LNCaP clone FGC (cell line): ENCODE measurements around the gene AP1M1.

ENCODE experiments used
- DNase-seq: peaks from one replicate; pipeline ENCODE4 v3.0.0-alpha.2; 2011; ENCODE audit warnings: low read depth
- H3K4me3 ChIP-seq: 2 replicates; pipeline ENCODE4 v1.5.1; 2011; ENCODE audit warnings: mild to moderate bottlenecking, low read depth, low read length, control low read depth
- TF ChIP-seq, protein P1 (sequence below): IDR thresholded peaks from 2 replicates; pipeline ENCODE4 v1.5.1; 2012; ENCODE audit warnings: mild to moderate bottlenecking; ENCODE audit not compliant: control insufficient read depth, insufficient read depth; ENCODE audit errors: extremely low read depth

AP1M1 gene

DNA sequence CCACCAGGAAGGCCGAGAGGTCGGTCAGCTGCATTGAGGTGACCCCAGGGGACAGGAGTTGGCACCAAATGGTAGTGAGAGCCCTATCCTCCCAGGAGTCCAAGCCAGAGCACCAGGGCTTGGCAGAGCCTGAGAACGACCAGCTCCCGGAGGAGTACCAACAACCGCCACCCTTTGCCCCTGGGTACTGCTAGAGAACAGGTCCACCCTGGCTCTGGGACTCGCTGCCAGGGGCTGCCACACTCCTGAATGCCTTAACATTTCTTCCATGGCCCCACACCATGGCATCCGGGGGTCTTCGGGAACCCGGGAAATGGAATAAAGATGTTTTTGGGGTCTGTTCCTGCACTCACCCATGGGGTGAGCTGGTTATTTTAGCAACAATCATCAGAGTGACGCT lies 40.1 kb upstream of the AP1M1 start:
- TF ChIP-seq, protein P1, sequence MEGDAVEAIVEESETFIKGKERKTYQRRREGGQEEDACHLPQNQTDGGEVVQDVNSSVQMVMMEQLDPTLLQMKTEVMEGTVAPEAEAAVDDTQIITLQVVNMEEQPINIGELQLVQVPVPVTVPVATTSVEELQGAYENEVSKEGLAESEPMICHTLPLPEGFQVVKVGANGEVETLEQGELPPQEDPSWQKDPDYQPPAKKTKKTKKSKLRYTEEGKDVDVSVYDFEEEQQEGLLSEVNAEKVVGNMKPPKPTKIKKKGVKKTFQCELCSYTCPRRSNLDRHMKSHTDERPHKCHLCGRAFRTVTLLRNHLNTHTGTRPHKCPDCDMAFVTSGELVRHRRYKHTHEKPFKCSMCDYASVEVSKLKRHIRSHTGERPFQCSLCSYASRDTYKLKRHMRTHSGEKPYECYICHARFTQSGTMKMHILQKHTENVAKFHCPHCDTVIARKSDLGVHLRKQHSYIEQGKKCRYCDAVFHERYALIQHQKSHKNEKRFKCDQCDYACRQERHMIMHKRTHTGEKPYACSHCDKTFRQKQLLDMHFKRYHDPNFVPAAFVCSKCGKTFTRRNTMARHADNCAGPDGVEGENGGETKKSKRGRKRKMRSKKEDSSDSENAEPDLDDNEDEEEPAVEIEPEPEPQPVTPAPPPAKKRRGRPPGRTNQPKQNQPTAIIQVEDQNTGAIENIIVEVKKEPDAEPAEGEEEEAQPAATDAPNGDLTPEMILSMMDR, result no peak
- H3K4me3 ChIP-seq, result no peak overlapping the region
- no peak for DNase-seq

DNA sequence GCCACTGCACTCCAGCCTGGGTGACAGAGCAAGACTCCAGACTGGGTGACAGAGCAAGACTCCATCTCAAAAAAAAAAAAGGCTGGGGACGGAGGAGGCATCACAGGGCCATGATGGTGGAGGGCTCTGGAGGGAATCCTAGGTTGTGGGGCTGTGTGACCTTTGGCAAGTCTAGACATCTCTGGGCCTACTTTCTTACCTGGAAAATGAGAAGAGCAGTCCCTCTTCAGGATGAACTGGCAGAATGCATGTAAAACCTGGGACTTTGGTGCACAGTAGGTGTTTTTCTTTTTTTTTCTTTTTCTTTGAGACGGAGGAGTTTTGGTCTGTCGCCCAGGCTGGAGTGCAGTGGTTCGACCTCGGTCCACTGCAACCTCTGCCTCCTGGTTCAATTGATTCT lies 38.1 kb upstream of the AP1M1 start:
- TF ChIP-seq, protein P1, result no peak
- no peak overlapping the region for H3K4me3 ChIP-seq
- no peak for DNase-seq

DNA sequence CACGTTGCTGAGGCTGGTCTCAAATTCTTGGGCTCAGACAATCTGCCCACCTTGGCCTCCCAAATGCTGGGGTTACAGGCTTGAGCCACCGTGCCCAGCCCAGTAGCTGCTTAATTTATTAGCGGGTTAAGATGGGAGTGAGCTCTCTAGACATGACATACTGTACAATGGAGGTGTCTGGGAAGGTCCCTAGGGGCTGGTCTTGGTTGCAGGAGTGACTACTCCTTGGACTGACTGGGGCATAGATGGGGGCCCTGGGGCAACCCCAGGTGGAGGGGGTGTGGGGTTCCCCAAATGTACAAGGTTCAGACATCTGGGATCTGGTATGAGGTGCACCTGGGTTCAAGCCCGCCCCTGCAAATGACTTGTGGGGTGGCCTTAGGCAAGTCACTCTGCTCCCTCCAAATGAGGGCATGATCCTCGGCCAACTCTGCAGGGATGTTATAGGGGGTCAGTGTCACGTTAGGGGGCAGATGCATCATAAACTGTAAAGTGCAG lies 37.2 kb upstream of the AP1M1 start:
- DNase-seq, result no peak
- TF ChIP-seq, protein P1, result no peak
- no peak overlapping the region for H3K4me3 ChIP-seq

DNA sequence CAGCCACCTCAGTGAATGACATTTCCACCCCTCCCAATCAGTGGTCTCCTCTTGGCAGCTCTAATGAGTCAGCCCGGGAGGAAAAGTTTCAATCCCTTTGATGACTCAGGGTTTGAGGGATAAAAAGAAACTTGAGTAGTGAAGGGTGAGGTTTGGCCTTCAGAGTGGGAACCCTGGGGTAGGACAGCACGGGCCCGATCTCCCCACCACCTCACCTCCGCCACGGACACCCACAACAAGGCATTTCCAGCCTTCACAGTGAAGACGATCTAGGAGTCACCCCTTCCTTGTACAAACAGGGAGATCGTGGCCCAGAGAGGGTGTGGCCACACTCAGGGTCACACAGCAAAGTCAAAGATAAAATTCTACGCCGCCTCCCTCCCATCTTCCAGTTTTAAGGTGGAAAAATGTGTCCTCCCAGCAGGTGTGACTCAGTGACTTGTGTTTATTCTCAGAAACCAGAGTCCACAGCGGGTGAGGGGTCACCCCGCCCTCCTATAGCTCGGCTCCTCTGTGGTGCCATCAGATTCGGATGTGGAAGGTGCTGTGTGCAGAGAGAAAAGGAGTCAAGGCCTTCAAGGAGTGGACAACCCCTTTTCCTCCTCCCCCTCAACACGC lies 36.7 kb upstream of the AP1M1 start:
- DNase-seq, result no peak
- TF ChIP-seq, protein P1, result no peak
- no peak overlapping the region for H3K4me3 ChIP-seq

DNA sequence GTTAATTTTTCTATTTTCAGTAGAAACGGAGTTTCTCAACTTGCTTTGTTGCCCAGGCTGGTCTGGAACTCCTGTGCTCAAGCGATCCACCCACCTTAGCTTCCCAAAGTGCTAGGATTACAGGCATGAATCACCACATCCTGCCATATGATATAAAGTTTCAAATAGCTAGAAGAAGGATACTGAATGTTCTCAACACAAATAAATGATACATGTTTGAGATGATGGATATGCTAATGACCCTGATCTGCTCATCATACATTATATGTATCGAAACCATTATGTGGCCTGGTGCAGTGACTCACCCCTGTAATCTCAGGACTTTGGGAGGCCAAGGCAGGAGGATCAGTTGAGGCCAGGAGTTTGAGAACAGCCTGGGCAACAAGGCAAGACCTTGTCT lies 35.9 kb upstream of the AP1M1 start:
- H3K4me3 ChIP-seq, result no peak overlapping the region
- TF ChIP-seq, protein P1, result no peak
- no peak for DNase-seq

DNA sequence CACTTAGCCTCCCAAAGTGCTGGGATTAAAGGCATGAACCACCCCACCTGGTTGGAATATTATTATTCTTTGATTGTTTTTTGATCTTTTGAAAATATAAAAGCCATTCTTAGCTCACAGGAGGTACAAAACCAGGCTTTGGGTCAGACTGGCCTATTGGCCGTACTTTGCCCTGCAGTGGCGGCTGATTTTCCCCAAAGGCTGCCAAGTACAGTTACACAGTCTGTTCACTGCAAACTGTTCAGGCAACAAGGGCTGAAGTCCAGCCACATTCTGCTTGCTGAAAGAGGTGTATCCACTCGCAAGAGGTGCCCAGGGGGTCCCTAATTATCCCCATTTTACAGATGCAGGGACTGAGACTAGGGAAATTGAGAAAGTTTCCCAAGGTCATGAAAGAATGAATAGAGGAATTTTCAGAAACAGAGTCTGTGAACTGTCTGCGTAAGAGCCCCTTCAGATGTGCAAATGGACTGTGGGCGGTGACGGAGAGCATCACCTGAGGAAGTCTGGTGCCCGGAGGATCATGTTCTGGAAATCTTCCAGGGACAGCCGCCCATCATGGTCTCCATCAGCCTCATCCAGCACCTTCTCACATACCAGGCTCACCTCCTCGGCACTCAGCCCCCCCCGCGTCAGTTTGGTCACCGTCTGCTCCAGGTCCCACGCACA lies 33.4 kb upstream of the AP1M1 start:
- TF ChIP-seq, protein P1, result no peak
- no peak for DNase-seq
- no peak overlapping the region for H3K4me3 ChIP-seq
